Posterior cingulate gyrus (tissue), 11 donors: ENCODE measurements around the gene LRRC75A.
A peak's percentile ranks its signal among the peaks of the same experiment; 100 is the strongest.
"Not testable (repeated sequence)": the region's sequence is repeated elsewhere in the genome, so short reads cannot be mapped to it uniquely, and the experiment has no call there.

ENCODE experiments used
- DNase-seq, 10 donors: peaks; one replicate each; pipeline versions ENCODE4 v3.0.0 to v3.0.0-alpha.2; 2020 to 2021; ENCODE audit warnings: mixed read lengths in 3 of 10
- intact Hi-C: fragments of 100-400 bp; cut with DNase I; formaldehyde crosslinking; loops from one replicate; pipeline ENCODE4 v1.15.1; 2023

Gene LRRC75A

GRCh38 chr17:16491703-16492612 is at the start of gene LRRC75A:
LRRC75A (minus strand) TSS chr17:16492193; CDS start chr17:16491990, 203 bp downstream.
- peak in 5 of 10 donors; percentile 33 to 89 (median 78) for DNase-seq
- intact Hi-C loops, result loop anchor here (5.0 kb wide), 1 partner anchor 40 kb away; no protein-coding TSS in a partner anchor

GRCh38 chr17:16537130-16537458 is 45.1 kb upstream of the LRRC75A start:
- intact Hi-C loops, result loop anchor here (2.0 kb wide), 2 partner anchors 32 to 52 kb away; partner anchors contain the start of gene ZNF287
- no peak for DNase-seq

GRCh38 chr17:16534236-16534635 is 42.2 kb upstream of the LRRC75A start:
- no peak for DNase-seq
- intact Hi-C loops, result no loop called here

- intact Hi-C loops, result no loop called here
- DNase-seq, result no peak
Measured at GRCh38 chr17:16529906-16530305, 37.9 kb upstream of the LRRC75A start.

- DNase-seq, result no peak
- intact Hi-C loops, result no loop called here
Measured at GRCh38 chr17:16527298-16527697, 35.3 kb upstream of the LRRC75A start.

GRCh38 chr17:16525556-16525955 is 33.6 kb upstream of the LRRC75A start:
- DNase-seq, intact Hi-C loops: not testable (repeated sequence)

GRCh38 chr17:16521070-16521727 is 29.2 kb upstream of the LRRC75A start:
- DNase-seq, result peak; percentile 41 to 95 (median 74)
- intact Hi-C loops, result loop anchor here (1.0 kb wide), 3 partner anchors 68 to 157 kb away; no protein-coding TSS in a partner anchor

GRCh38 chr17:16519021-16519420 is 27.0 kb upstream of the LRRC75A start:
- DNase-seq, result no peak
- intact Hi-C loops, result no loop called here

GRCh38 chr17:16517477-16517876 is 25.5 kb upstream of the LRRC75A start:
- DNase-seq, result no peak
- intact Hi-C loops, result no loop called here

- intact Hi-C loops, result no loop called here
- DNase-seq, result peak; percentile 20 to 96 (median 76)
Measured at GRCh38 chr17:16516594-16517051, 24.6 kb upstream of the LRRC75A start.

- intact Hi-C loops, result no loop called here
- DNase-seq, result no peak
Measured at GRCh38 chr17:16515933-16516332, 23.9 kb upstream of the LRRC75A start.

GRCh38 chr17:16513873-16514272 is 21.9 kb upstream of the LRRC75A start:
- DNase-seq, result no peak
- intact Hi-C loops, result no loop called here

- no peak for DNase-seq
- intact Hi-C loops, result no loop called here
Measured at GRCh38 chr17:16512011-16512410, 20.0 kb upstream of the LRRC75A start.

- intact Hi-C loops, result no loop called here
- DNase-seq, result no peak
Measured at GRCh38 chr17:16511593-16511992, 19.6 kb upstream of the LRRC75A start.

- DNase-seq, result peak in 1 of 10 donors; percentile 12
- intact Hi-C loops, result no loop called here
Measured at GRCh38 chr17:16507918-16508533, 16.0 kb upstream of the LRRC75A start.

- no peak for DNase-seq
- intact Hi-C loops, result no loop called here
Measured at GRCh38 chr17:16506188-16506587, 14.2 kb upstream of the LRRC75A start.

GRCh38 chr17:16504984-16505383 is 13.0 kb upstream of the LRRC75A start:
- no peak for DNase-seq
- intact Hi-C loops, result no loop called here

GRCh38 chr17:16496820-16497489 is 5.0 kb upstream of the LRRC75A start:
- no peak for DNase-seq
- intact Hi-C loops, result no loop called here

- DNase-seq, result peak in 1 of 10 donors; percentile 20
- intact Hi-C loops, result no loop called here
Measured at GRCh38 chr17:16495980-16496819, 4.2 kb upstream of the LRRC75A start.

GRCh38 chr17:16495561-16495960 is 3.6 kb upstream of the LRRC75A start:
- peak in 1 of 10 donors; percentile 22 for DNase-seq
- intact Hi-C loops, result no loop called here
